K562 (cell line): ENCODE data around the gene ITGB2. TPM values are rescaled to one million over a fixed set of nuclear protein-coding genes. Genes with fewer than 3 reads are reported as not detected.
A peak's percentile ranks its signal among the peaks of the same experiment; 100 is the strongest.

Experiments used
- BMI1 ChIP-seq: fragments of 150-350 bp; IDR thresholded peaks from 2 replicates; pipeline ENCODE4 v1.6.1; 2014; ENCODE audit warnings: low read length
- CREB5 ChIP-seq: fragments of 250-450 bp; sonication (Bioruptor Pico); IDR thresholded peaks from 2 replicates; pipeline ENCODE4 v1.5.0; 2020; ENCODE audit warnings: mild to moderate bottlenecking
- ELF4 ChIP-seq: fragments of 450-650 bp; formaldehyde crosslinking; IDR thresholded peaks from 2 replicates; pipeline ENCODE4 v1.4.0; 2022; ENCODE audit warnings: missing genetic modification characterization
- ESRRB ChIP-seq: fragments of 250-450 bp; sonication (Bioruptor Pico); IDR thresholded peaks from 2 replicates; pipeline ENCODE4 v1.5.0; 2020; ENCODE audit warnings: mild to moderate bottlenecking, moderate library complexity, borderline replicate concordance
- HOXB6 ChIP-seq: fragments of 250-450 bp; sonication (Bioruptor Pico); IDR thresholded peaks from 2 replicates; pipeline ENCODE4 v1.5.1; 2022; ENCODE audit warnings: mild to moderate bottlenecking, borderline replicate concordance
- JUNB ChIP-seq: fragments of 450-650 bp; formaldehyde crosslinking; conservative IDR thresholded peaks from 2 replicates; pipeline ENCODE4 v1.4.0; 2020; ENCODE audit warnings: mild to moderate bottlenecking
- NCOA4 ChIP-seq: fragments of 450-650 bp; IDR thresholded peaks from 2 replicates; pipeline ENCODE4 v1.6.1; 2018; ENCODE audit warnings: mild to moderate bottlenecking; ENCODE audit not compliant: partially characterized antibody
- NFXL1 ChIP-seq: fragments of 450-650 bp; formaldehyde crosslinking; IDR thresholded peaks from 2 replicates; pipeline ENCODE4 v1.4.0; 2021; ENCODE audit warnings: mild to moderate bottlenecking
- NR4A1 ChIP-seq, 2 experiments: fragments of 250-450 bp in 1 of 2; fragments of 450-650 bp in 1 of 2; sonication (Bioruptor Pico) in 1 of 2; IDR thresholded peaks; 2 replicates each; pipeline versions ENCODE4 v1.4.0 to v1.6.1; 2016 to 2020; ENCODE audit warnings: mild to moderate bottlenecking in 2 of 2, missing compliant biosample characterization in 1 of 2, missing genetic modification characterization in 1 of 2, moderate library complexity in 1 of 2
- PPARD ChIP-seq: fragments of 250-450 bp; sonication (Bioruptor Pico); IDR thresholded peaks from 2 replicates; pipeline ENCODE4 v1.8.0; 2022; ENCODE audit warnings: inconsistent platforms, mild to moderate bottlenecking, moderate library complexity
- RFX7 ChIP-seq: fragments of 250-450 bp; sonication (Bioruptor Pico); IDR thresholded peaks from 2 replicates; pipeline ENCODE4 v1.5.1; 2021; ENCODE audit warnings: mild to moderate bottlenecking
- RREB1 ChIP-seq: fragments of 250-450 bp; sonication (Bioruptor Pico); IDR thresholded peaks from 2 replicates; pipeline ENCODE4 v1.4.0; 2020
- RUNX1 ChIP-seq: sonication (generic); IDR thresholded peaks from 2 replicates; pipeline ENCODE4 v1.6.1; 2016; ENCODE audit warnings: antibody characterized with exemption, low read depth
- SMAD3 ChIP-seq: fragments of 450-650 bp; formaldehyde crosslinking; conservative IDR thresholded peaks from 2 replicates; pipeline ENCODE4 v1.4.0; 2020; ENCODE audit warnings: mild to moderate bottlenecking
- XRCC3 ChIP-seq: fragments of 450-650 bp; IDR thresholded peaks from 2 replicates; pipeline ENCODE4 v1.6.1; 2017; ENCODE audit warnings: mild to moderate bottlenecking, moderate library complexity
- ZBED1 ChIP-seq: IDR thresholded peaks from 2 replicates; pipeline ENCODE4 v1.6.1; 2014
- ZNF282 ChIP-seq: sonication (generic); formaldehyde crosslinking; IDR thresholded peaks from 2 replicates; pipeline ENCODE4 v1.8.1; 2023; ENCODE audit warnings: missing genetic modification reagents
- ZNF431 ChIP-seq: sonication (generic); formaldehyde crosslinking; IDR thresholded peaks from 2 replicates; pipeline ENCODE4 v1.8.0; 2022; ENCODE audit warnings: mild to moderate bottlenecking, missing genetic modification reagents
- ZNF584 ChIP-seq: fragments of 200-800 bp; sonication (Bioruptor generic); IDR thresholded peaks from 2 replicates; pipeline ENCODE4 v1.6.1; 2016; ENCODE audit warnings: low read depth, mild to moderate bottlenecking, missing genetic modification characterization, missing compliant biosample characterization
- polyA plus RNA-seq, 8 experiments: library from polyadenylated mRNA; depleted of rRNA in 4 of 8; stranded (reverse) in 5 of 8; unstranded in 3 of 8; fragments of >200 nt; fragmentation: Nextera tagmentation in 2 of 8; fragmentation: Illumina TruSeq in 1 of 8; extraction: Ambion mirVana in 2 of 8; extraction: Trizol in 1 of 8; gene quantifications; 2 replicates each; pipeline versions ENCODE4 v1.2.1 to v1.2.3, GENCODE V29; 2011 to 2014; ENCODE audit warnings: inconsistent platforms in 1 of 8, missing spikeins in 1 of 8
- total RNA-seq, 7 experiments: library from RNA; depleted of rRNA in 6 of 7; stranded (reverse); fragments of >200 nt in 6 of 7; fragmentation: Illumina TruSeq in 2 of 7; extraction: Trizol in 2 of 7; gene quantifications; 2 replicates each; pipeline versions ENCODE4 v1.2.1 to v1.2.3, GENCODE V29; 2011 to 2021; ENCODE audit warnings: low replicate concordance in 1 of 7
- TF ChIP-seq, protein P1 (sequence below): fragments of 250-450 bp; sonication (Bioruptor Pico); IDR thresholded peaks from 2 replicates; pipeline ENCODE4 v1.5.0; 2020; ENCODE audit warnings: mild to moderate bottlenecking, borderline replicate concordance

ITGB2 gene
- total and polyA plus RNA-seq, 9 of the 15 experiments (the other 6 are each of a cell fraction or from before 2014, with no cell fraction given) = 0.07 to 1.3 (median 0.51) TPM; not detected in 2

GRCh38 chr21:44854664-44855446 is 65.8 kb downstream of the ITGB2 start (continued):
- TF ChIP-seq XRCC3 (no peak), ESRRB (CRISPR knock-in tag) (no peak), RREB1 (peak; percentile 37), RUNX1 (peak; percentile 90; the same call in 1 of the 2 replicates), ZBED1 (peak; percentile 94; the same call in 1 of the 2 replicates), CREB5 (CRISPR knock-in tag) (no peak), ZNF431 (0 out of 2 replicates have a peak, but pooled peaks have one; percentile 12), SMAD3 (CRISPR knock-in tag) (peak; percentile 83), ZNF584 (CRISPR knock-in tag) (peak; percentile 96), PPARD (no peak), ELF4 (CRISPR knock-in tag) (peak; percentile 64; the same call in 1 of the 2 replicates), NCOA4 (no peak), NFXL1 (CRISPR knock-in tag) (no peak), RFX7 (CRISPR knock-in tag) (no peak), ZNF282 (CRISPR knock-in tag) (no peak), JUNB (no peak), NR4A1 (CRISPR knock-in tag; IDR thresholded peaks at IDR 0.05) (no peak), NR4A1 (tag; IDR thresholded peaks at IDR 0.05) (peak; percentile 93), HOXB6 (CRISPR knock-in tag) (no peak), BMI1 (0 out of 2 replicates have a peak, but pooled peaks have one; percentile 5)
- TF ChIP-seq, protein P1, sequence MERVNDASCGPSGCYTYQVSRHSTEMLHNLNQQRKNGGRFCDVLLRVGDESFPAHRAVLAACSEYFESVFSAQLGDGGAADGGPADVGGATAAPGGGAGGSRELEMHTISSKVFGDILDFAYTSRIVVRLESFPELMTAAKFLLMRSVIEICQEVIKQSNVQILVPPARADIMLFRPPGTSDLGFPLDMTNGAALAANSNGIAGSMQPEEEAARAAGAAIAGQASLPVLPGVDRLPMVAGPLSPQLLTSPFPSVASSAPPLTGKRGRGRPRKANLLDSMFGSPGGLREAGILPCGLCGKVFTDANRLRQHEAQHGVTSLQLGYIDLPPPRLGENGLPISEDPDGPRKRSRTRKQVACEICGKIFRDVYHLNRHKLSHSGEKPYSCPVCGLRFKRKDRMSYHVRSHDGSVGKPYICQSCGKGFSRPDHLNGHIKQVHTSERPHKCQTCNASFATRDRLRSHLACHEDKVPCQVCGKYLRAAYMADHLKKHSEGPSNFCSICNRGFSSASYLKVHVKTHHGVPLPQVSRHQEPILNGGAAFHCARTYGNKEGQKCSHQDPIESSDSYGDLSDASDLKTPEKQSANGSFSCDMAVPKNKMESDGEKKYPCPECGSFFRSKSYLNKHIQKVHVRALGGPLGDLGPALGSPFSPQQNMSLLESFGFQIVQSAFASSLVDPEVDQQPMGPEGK (CRISPR knock-in tag) = 0 out of 2 replicates have a peak, but pooled peaks have one; percentile 2
